ENCODE measurements around the gene NFKBIB. TPM values are rescaled to one million over a fixed set of nuclear protein-coding genes. Genes with fewer than 3 reads are reported as not detected.

NFKBIB gene
- total and polyA plus RNA-seq, 2 of the 13 experiments (the other 11 are each of a cell fraction or from before 2014, with no cell fraction given) = 8.6 to 14.9 TPM

DNA sequence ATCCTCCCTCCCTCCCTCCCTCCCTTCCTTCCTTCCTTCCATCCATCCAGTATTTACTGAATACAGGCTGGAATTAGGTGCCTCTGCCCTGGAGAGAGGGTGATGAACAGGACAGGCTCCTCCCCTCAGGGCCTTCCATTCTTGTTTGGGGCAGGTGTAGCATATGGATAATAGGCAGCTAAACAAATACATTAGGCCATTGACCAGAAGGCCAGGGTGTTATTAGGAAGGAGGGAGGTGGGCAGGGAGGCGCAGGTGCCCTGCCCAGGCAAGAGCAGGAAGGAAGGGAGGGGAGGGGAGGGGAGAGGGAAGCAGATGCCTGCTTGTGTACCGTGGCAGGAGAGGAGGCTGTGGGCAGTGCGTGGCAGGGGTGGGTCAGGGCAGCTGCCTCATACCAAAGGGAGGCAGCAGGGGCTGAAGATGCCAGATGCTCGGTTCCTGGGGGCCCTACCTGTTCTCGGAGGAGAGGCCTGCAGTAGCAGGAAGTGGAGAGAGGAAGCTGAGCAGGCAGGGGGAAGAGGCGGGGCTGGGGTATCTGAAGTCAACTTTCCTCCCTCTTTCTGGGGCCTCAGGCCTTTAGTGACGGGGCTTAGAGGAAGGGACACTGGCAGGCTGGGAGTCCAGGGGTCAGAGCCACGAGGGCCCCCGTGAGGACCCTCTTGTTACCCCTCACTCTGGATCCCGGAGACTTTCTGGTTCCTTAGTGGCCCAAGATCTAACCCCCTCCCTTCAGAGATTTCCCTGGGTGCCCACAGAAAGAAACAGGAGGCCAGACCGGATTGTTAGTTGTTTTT lies 21.8 kb upstream of the NFKBIB start, which contains the start of gene RINL (continued):
- TF ChIP-seq, protein P1, sequence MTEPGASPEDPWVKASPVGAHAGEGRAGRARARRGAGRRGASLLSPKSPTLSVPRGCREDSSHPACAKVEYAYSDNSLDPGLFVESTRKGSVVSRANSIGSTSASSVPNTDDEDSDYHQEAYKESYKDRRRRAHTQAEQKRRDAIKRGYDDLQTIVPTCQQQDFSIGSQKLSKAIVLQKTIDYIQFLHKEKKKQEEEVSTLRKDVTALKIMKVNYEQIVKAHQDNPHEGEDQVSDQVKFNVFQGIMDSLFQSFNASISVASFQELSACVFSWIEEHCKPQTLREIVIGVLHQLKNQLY (CRISPR knock-in tag; IDR thresholded peaks at IDR 0.05) = no peak
- peak; percentile 95 for TF ChIP-seq ZSCAN25 (CRISPR knock-in tag; IDR thresholded peaks at IDR 0.05)
- TF ChIP-seq ELF1 (CRISPR knock-in tag; IDR thresholded peaks at IDR 0.05) = peak; percentile 76
- peak; percentile 48; the same call in 1 of the 2 replicates for TF ChIP-seq ETV5 (CRISPR knock-in tag; IDR thresholded peaks at IDR 0.05; ENCODE audit: borderline replicate concordance)
- no peak for TF ChIP-seq ZNF256 (CRISPR knock-in tag; conservative IDR thresholded peaks at IDR 0.05)
- TF ChIP-seq BCL6 (CRISPR knock-in tag; IDR thresholded peaks at IDR 0.05) = no peak
- no peak for TF ChIP-seq NFE2L2 (IDR thresholded peaks at IDR 0.05; ENCODE audit: low read length)
- no peak for TF ChIP-seq NRL (CRISPR knock-in tag; IDR thresholded peaks at IDR 0.05; ENCODE audit: borderline replicate concordance)
- TF ChIP-seq ATF1 (CRISPR knock-in tag; IDR thresholded peaks at IDR 0.05) = no peak
- TF ChIP-seq HDAC6 (IDR thresholded peaks at IDR 0.05; ENCODE audit: low read depth, low read length) = no peak
- no peak for TF ChIP-seq RAD21 (CRISPR knock-in tag; IDR thresholded peaks at IDR 0.05)
- no peak for TF ChIP-seq NFRKB (IDR thresholded peaks at IDR 0.05)
- no peak for TF ChIP-seq PITX1 (CRISPR knock-in tag; IDR thresholded peaks at IDR 0.05)
- TF ChIP-seq, protein P2, sequence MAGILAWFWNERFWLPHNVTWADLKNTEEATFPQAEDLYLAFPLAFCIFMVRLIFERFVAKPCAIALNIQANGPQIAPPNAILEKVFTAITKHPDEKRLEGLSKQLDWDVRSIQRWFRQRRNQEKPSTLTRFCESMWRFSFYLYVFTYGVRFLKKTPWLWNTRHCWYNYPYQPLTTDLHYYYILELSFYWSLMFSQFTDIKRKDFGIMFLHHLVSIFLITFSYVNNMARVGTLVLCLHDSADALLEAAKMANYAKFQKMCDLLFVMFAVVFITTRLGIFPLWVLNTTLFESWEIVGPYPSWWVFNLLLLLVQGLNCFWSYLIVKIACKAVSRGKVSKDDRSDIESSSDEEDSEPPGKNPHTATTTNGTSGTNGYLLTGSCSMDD (CRISPR knock-in tag; IDR thresholded peaks at IDR 0.05) = no peak
- TF ChIP-seq, protein P3, sequence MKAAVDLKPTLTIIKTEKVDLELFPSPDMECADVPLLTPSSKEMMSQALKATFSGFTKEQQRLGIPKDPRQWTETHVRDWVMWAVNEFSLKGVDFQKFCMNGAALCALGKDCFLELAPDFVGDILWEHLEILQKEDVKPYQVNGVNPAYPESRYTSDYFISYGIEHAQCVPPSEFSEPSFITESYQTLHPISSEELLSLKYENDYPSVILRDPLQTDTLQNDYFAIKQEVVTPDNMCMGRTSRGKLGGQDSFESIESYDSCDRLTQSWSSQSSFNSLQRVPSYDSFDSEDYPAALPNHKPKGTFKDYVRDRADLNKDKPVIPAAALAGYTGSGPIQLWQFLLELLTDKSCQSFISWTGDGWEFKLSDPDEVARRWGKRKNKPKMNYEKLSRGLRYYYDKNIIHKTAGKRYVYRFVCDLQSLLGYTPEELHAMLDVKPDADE (CRISPR knock-in tag; IDR thresholded peaks at IDR 0.05) = no peak
- TF ChIP-seq, protein P4, sequence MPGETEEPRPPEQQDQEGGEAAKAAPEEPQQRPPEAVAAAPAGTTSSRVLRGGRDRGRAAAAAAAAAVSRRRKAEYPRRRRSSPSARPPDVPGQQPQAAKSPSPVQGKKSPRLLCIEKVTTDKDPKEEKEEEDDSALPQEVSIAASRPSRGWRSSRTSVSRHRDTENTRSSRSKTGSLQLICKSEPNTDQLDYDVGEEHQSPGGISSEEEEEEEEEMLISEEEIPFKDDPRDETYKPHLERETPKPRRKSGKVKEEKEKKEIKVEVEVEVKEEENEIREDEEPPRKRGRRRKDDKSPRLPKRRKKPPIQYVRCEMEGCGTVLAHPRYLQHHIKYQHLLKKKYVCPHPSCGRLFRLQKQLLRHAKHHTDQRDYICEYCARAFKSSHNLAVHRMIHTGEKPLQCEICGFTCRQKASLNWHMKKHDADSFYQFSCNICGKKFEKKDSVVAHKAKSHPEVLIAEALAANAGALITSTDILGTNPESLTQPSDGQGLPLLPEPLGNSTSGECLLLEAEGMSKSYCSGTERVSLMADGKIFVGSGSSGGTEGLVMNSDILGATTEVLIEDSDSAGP (CRISPR knock-in tag; IDR thresholded peaks at IDR 0.05; ENCODE audit: borderline replicate concordance) = peak; percentile 43; the same call in 1 of the 2 replicates
- TF ChIP-seq HDAC1 (CRISPR knock-in tag; IDR thresholded peaks at IDR 0.05) = 0 out of 2 replicates have a peak, but pooled peaks have one; percentile 27
- no peak for TF ChIP-seq FLYWCH1 (CRISPR knock-in tag; IDR thresholded peaks at IDR 0.05)
- TF ChIP-seq, protein P5, sequence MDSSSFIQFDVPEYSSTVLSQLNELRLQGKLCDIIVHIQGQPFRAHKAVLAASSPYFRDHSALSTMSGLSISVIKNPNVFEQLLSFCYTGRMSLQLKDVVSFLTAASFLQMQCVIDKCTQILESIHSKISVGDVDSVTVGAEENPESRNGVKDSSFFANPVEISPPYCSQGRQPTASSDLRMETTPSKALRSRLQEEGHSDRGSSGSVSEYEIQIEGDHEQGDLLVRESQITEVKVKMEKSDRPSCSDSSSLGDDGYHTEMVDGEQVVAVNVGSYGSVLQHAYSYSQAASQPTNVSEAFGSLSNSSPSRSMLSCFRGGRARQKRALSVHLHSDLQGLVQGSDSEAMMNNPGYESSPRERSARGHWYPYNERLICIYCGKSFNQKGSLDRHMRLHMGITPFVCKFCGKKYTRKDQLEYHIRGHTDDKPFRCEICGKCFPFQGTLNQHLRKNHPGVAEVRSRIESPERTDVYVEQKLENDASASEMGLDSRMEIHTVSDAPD (CRISPR knock-in tag; IDR thresholded peaks at IDR 0.05) = 0 out of 2 replicates have a peak, but pooled peaks have one; percentile 41
- no peak for TF ChIP-seq MAFF (IDR thresholded peaks at IDR 0.05; ENCODE audit: low read depth, low read length)
- TF ChIP-seq, protein P6, sequence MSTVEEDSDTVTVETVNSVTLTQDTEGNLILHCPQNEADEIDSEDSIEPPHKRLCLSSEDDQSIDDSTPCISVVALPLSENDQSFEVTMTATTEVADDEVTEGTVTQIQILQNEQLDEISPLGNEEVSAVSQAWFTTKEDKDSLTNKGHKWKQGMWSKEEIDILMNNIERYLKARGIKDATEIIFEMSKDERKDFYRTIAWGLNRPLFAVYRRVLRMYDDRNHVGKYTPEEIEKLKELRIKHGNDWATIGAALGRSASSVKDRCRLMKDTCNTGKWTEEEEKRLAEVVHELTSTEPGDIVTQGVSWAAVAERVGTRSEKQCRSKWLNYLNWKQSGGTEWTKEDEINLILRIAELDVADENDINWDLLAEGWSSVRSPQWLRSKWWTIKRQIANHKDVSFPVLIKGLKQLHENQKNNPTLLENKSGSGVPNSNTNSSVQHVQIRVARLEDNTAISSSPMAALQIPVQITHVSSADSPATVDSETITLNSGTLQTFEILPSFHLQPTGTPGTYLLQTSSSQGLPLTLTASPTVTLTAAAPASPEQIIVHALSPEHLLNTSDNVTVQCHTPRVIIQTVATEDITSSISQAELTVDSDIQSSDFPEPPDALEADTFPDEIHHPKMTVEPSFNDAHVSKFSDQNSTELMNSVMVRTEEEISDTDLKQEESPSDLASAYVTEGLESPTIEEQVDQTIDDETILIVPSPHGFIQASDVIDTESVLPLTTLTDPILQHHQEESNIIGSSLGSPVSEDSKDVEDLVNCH (CRISPR knock-in tag; IDR thresholded peaks at IDR 0.05) = 0 out of 2 replicates have a peak, but pooled peaks have one; percentile 43
- TF ChIP-seq GATAD2A (CRISPR knock-in tag; IDR thresholded peaks at IDR 0.05) = no peak
- TF ChIP-seq ZNF549 (CRISPR knock-in tag; IDR thresholded peaks at IDR 0.05) = no peak
